GM21737 (cell line): ENCODE data around the gene SYTL3.
A peak's percentile ranks its signal among the peaks of the same experiment; 100 is the strongest.
"Not testable (repeated sequence)": the region's sequence is repeated elsewhere in the genome, so short reads cannot be mapped to it uniquely, and the experiment has no call there.

ENCODE experiments used
- ATAC-seq: cut with Tn5 transposase; IDR thresholded peaks from one replicate; pipeline ENCODE4 v1.9.1; 2021; ENCODE audit warnings: mild to moderate bottlenecking, moderate library complexity; ENCODE audit not compliant: unreplicated experiment

The SYTL3 gene

DNA sequence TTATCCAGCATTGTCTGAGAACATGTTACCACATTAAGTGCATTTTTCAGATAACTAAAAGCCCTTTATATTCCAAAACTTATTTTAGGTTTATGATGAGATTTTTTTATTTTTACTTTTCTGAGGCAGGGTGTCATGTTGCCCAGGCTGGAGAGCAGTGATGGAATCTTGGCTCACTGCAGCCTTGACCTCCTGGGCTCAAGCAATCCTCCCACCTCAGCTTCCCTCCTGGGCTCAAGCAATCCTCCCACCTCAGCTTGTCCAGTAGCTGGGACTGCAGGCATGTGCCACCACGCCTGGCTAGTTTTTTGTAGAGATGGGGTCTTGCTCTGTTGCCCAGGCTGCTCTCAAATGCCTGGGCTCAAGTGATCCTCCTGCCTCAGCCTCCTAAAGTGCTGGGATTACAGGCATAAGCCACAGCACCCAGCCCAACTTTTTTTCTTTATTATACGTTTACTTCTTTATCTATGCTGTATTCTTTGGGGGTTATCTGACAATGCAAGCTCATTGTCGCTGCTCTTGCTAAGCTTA lies 11.5 kb upstream of the SYTL3 start:
- no peak for ATAC-seq

DNA sequence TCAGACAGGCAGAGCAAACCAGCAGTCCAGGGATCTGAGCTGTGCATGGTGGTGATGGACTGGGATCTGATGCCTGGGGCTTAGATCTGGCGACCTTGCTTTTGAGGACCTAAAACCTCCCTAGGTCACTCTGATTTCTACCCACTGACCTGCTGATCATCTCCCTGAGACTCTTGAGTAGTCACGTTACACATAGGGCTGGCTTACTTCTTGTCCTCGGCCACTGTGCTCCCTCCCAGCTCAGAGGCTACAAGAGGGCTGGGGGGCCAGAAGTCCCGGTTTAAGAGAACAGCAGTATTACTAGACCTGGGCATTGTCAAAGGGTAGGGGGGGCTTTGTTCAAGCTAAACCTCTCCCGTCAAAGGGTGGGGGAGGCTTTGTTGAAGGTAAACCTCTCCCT lies 10.8 kb upstream of the SYTL3 start:
- ATAC-seq = no peak

GRCh38 chr6:158640519-158640918 lies 9.3 kb upstream of the SYTL3 start:
- no peak for ATAC-seq

DNA sequence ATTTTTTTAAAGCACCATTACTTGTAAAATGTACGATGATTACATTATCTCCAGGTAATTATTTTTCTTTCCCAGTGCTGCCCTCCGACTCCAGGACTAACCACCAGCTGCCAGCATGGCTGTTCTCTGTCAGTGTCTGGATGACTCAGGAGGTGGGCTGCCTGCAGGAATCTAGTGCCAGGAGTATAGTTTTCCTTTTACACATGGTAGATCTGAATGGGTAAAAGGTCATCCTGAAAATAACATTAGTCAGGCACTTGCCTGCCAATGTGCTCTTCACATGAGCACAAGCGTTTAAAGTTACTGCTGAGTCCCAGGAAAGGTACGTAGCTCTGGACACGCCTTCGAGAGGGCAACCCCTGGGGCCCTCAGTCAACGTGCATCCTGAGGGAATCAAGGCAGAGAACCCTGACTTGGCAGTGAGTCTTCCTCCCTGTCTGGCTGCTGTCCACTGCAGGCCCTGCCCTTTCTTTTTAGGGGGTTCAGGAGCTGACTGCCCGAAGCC lies 7.7 kb upstream of the SYTL3 start:
- ATAC-seq = no peak

DNA sequence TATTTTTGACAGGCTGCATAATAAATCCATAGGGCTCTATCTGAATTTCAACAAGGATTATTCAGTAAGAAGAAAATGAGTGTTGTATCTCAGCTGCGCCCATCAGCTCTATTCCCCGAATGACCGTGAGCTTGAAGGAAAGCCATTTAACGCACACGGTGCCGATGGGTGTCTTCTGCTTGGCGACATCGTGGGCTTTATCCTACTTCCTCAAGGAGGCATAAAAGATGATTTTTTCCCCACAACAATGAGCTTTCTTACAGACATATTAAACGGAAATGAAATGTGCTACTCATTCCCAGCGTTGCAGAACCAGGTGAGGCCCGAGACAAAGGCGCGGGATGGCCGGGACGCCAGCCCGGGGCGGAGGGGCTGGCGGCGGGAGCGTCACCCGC lies 6.0 kb upstream of the SYTL3 start:
- ATAC-seq = no peak

DNA sequence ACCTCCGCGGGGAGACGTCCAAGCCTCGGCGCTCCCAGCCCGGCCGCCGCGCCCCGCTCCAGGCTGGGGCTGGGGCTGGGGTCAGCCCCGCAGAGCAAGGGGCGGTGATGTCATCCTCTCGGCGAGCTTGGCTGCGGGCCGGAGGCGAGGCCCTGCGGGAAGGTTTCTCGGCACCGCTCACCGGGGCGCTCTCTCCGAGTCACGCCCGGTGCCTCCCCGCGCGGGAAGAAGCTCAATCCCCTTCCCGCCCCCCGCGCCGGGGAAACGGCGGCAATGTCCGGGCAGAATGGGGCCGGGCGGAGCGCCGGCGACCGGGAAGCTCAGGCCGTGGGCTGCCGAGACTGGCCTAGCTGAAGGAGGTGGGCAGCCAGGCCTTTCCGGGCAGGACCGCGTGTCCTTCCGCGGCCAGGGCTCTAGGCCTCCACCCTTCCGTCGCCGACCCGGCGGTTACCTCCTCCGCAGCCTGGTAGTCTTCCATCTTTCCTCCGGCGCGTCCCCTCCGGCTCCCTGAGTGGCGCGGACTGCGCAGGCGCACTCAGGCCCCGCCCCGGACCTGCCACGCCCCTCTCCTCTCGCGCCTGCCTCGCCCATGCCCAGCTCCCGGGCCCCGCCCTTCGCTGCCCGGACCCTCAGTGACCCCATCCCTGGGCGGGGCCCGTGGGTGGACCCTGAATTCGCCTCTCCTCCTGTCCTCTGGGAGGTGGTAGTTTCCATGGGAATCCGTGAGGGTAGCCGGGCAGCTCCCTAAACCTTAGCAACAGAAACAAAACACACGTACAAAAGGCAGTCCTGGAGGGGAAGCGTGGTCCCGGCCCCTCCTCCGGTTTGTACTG lies 5.4 kb upstream of the SYTL3 start, which contains the start of gene DYNLT1:
Gene DYNLT1, minus strand, starts transcription at position 513 of the 833 bp plus-strand sequence. Its CDS starts 35 bp downstream, at position 478.
- ATAC-seq = peak; percentile 58

DNA sequence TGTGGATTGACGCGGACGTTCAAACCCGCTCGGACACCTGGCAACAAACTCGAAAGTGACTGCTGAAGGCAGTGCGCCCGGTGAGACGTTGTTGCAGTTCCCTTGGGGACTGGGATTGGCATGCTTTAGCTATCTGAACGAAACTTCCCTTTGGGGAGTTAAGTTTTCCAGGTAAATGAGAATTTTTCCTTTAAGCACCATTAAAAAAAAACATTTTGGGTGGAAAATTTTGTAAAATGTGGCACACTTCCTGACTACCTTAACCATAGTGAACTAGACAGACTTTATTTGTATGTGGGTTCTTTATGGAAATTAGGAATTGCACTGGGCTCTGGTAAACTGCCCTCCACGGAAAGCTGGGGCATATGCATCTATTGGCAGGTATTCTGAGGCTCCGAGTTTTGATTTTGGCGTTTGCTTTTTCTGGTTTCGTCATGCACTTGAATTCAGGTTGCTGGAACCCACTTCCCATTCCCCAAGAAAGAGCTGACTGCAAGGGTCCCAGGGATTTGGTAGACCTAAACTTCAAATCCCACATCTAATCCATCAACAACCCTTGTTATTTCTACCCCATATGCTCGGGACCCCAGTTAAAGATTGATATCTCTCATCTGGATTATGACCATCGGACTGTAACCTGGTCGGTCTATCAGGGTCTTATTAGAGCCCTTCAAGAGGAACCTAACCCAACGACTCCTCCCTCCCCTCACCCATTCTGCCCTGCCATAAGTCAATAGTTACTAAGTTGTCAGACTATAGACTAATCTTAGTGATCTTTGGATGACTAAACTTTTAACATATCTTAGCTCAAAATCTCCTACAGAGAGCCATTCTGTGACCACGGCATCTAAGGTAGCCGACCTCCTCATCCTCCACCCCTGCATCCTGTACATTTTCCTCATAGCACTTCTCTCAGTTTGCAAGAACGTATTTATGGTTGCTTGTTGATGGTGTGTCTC lies 4.5 kb upstream of the SYTL3 start:
- no peak for ATAC-seq

GRCh38 chr6:158646023-158646910 lies 3.6 kb upstream of the SYTL3 start:
- no peak for ATAC-seq

DNA sequence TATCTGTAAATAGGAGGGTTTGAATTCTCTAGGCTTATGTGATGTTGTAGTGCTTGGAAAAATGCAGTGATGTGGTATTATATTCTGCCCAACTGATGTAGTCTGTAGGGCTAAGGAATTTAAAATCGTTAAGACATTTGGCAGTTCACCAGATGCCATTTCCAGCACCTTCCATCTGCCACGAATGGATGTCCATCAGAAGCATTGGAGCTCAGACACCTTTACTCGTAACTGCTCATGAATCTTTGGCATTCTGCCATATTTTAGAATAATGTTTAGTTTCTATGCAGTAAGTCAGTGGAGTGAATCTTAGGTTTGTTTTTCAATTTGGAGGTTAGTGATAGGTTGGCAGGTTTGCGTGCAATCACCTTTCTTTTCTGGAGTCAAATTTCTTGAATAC lies 2.4 kb upstream of the SYTL3 start:
- no peak for ATAC-seq

GRCh38 chr6:158648682-158649131 lies 1.1 kb upstream of the SYTL3 start:
- ATAC-seq = no peak

- not testable (repeated sequence) for ATAC-seq
Observed at GRCh38 chr6:158651981-158652737, 2.3 kb downstream of the SYTL3 start.

GRCh38 chr6:158653577-158654354 lies 3.9 kb downstream of the SYTL3 start:
- peak; percentile 53 for ATAC-seq

GRCh38 chr6:158654498-158654897 lies 4.6 kb downstream of the SYTL3 start:
- ATAC-seq = no peak

- ATAC-seq = no peak
Observed at GRCh38 chr6:158654960-158655489, 5.2 kb downstream of the SYTL3 start.

GRCh38 chr6:158655569-158656450 lies 6.0 kb downstream of the SYTL3 start:
- ATAC-seq = no peak

DNA sequence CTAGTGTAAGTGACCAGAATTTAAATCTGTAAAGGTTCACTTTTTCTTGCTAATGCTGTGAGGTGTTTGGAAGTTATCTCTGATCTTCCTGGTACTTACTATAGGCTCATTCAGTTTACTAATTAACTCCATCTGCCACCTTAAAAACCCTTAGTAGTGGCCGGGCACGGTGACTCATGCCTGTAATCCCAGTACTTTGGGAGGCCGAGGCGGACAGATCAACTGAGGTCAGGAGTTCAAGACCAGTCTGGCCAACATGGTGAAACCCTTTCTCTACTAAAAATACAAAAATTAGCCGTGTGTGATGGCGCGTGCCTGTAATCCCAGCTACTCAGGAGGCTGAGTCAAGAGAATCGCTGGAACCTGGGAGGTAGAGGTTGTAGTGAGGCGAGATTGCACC lies 7.1 kb downstream of the SYTL3 start:
- not testable (repeated sequence) for ATAC-seq

DNA sequence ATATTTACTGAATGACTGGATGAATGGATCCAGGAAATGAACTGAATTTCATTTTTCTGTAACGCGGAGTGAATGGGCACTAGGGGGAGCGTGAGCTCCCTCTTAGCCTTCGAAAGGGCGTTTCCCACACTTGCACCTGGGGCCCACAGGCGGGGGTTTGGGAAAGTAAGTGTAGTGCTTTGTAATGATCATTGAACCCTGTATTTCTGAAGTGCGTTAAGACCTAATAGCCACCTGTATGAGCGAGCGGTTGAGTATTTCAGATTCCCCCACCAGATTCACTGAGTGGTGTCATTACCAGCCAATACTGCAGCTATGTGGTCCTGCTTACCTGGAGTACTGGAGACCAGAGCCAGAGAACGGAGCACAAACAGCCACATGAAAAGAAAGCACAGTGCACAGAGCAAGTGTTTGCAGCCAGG lies 10.5 kb downstream of the SYTL3 start:
- ATAC-seq = peak; percentile 50
